Measurements from ENCODE around the gene MOSPD3. TPM values are rescaled to one million over a fixed set of nuclear protein-coding genes. Genes with fewer than 3 reads are reported as not detected.

MOSPD3 gene
- total and polyA plus RNA-seq, 10 of the 15 experiments (the other 5 are each of a cell fraction or from before 2014, with no cell fraction given) = 0.61 to 13.6 (median 4.1) TPM

- Histone ChIP-seq H3K27me3 (replicated peaks in 1 of 2; ENCODE audit: control insufficient read depth in 2 of 2, insufficient read depth in 2 of 2, low read length in 1 of 2) (no peaks in the 10 kb centered on the region), H3K79me2 (ENCODE audit: control insufficient read depth, insufficient read depth, low read length) (no peaks in the 10 kb centered on the region), H3K4me2 (ENCODE audit: control insufficient read depth, insufficient read depth) (no peak overlapping the region), H3K27ac (ENCODE audit: control insufficient read depth, insufficient read depth) (no peak overlapping the region), H3K9me3 (replicated peaks; ENCODE audit: control insufficient read depth, insufficient read depth, low read length) (no peaks in the 10 kb centered on the region), H4K20me1 (ENCODE audit: control insufficient read depth, insufficient read depth) (no peaks in the 10 kb centered on the region), H3K9ac (ENCODE audit: control insufficient read depth, insufficient read depth, low read length) (no peak overlapping the region), H2AFZ (ENCODE audit: control insufficient read depth, low read depth, low read length) (no peak overlapping the region), H3K4me3 (no peak overlapping the region), H3K4me1 (ENCODE audit: control insufficient read depth, insufficient read depth, low read length) (peaks cover 30% of the 10 kb centered on the region), H3K36me3 (ENCODE audit: control insufficient read depth in 2 of 2, insufficient read depth in 2 of 2, low read length in 1 of 2) (peaks cover 2 to 8% of the 10 kb centered on the region in 2 experiments; a peak in 3 of 4 replicates)
- CTCF ChIA-PET = interaction anchor here (1.1 to 1.9 kb wide), 6 partner anchors 11 to 134 kb away, joined by 3 to 6 read pairs (median 3); partner anchors contain the start of genes FBXO24 and LRCH4
- WGBS (ENCODE audit: insufficient coverage, insufficient replicate concordance, low lambda C conversion rate, missing lambda C conversion rate) = 88% methylated on average over 26 of the region's 26 CpGs
- SMC1A ChIA-PET (ENCODE audit: uncharacterized antibody, unreplicated experiment) = interaction anchor here (0.9 to 1.4 kb wide), 3 partner anchors 12 to 97 kb away, joined by 3 to 4 read pairs (median 3); no protein-coding TSS in a partner anchor
- in situ Hi-C loops (cut with MboI) (no loop called here), intact Hi-C loops (cut with micrococcal nuclease; ENCODE audit: unreplicated experiment) (no loop called here)
- POLR2A ChIA-PET = interaction anchor here (1.0 to 1.3 kb wide), 2 partner anchors 13 to 154 kb away, joined by 3 to 4 read pairs; no protein-coding TSS in a partner anchor
- ATAC-seq = no peak
- FAIRE-seq = no peak
- BruUV-seq (replicated peaks) = no TSS peak
- RAD21 ChIA-PET (ENCODE audit: unreplicated experiment) = interaction anchor here (0.5 to 0.6 kb wide), 2 partner anchors 15 to 122 kb away, joined by 3 read pairs; partner anchors contain the start of genes FBXO24 and LRCH4
- 0 out of 2 replicates have a peak, but pooled peaks have one; percentile 15 for TF ChIP-seq POLR2AphosphoS2 (IDR thresholded peaks at IDR 0.05; ENCODE audit: low read depth, low read length)
- peak; percentile 60; the same call in 1 of the 2 replicates for TF ChIP-seq POLR2A (IDR thresholded peaks at IDR 0.05; ENCODE audit: low read depth, low read length)
- no peak for TF ChIP-seq NFIC (IDR thresholded peaks at IDR 0.05; ENCODE audit: low read depth, low read length)
- no peak for DNase-seq (ENCODE audit: low read depth, low spot score)
Observed at GRCh38 chr7:100570954-100571828, 41.1 kb upstream of the MOSPD3 start.

GRCh38 chr7:100571829-100572116 lies 40.6 kb upstream of the MOSPD3 start:
- BruUV-seq (replicated peaks) = no TSS peak
- Histone ChIP-seq H3K4me1 (ENCODE audit: control insufficient read depth, insufficient read depth, low read length) (peaks cover 30% of the 10 kb centered on the region), H3K4me3 (no peak overlapping the region), H3K27ac (ENCODE audit: control insufficient read depth, insufficient read depth) (no peak overlapping the region), H3K36me3 (ENCODE audit: control insufficient read depth in 2 of 2, insufficient read depth in 2 of 2, low read length in 1 of 2) (peaks cover 0 to 7% of the 10 kb centered on the region in 2 experiments; a peak in 3 of 4 replicates), H3K9ac (ENCODE audit: control insufficient read depth, insufficient read depth, low read length) (no peak overlapping the region), H3K79me2 (ENCODE audit: control insufficient read depth, insufficient read depth, low read length) (no peaks in the 10 kb centered on the region), H3K4me2 (ENCODE audit: control insufficient read depth, insufficient read depth) (no peak overlapping the region), H3K9me3 (replicated peaks; ENCODE audit: control insufficient read depth, insufficient read depth, low read length) (no peaks in the 10 kb centered on the region), H4K20me1 (ENCODE audit: control insufficient read depth, insufficient read depth) (no peaks in the 10 kb centered on the region), H2AFZ (ENCODE audit: control insufficient read depth, low read depth, low read length) (no peak overlapping the region), H3K27me3 (replicated peaks in 1 of 2; ENCODE audit: control insufficient read depth in 2 of 2, insufficient read depth in 2 of 2, low read length in 1 of 2) (no peaks in the 10 kb centered on the region)
- ChIA-PET POLR2A (interaction anchor here (1.0 to 1.3 kb wide), 2 partner anchors 13 to 154 kb away, joined by 3 to 4 read pairs; no protein-coding TSS in a partner anchor), CTCF (interaction anchor here (1.1 to 1.9 kb wide), 4 partner anchors 11 to 133 kb away, joined by 3 to 6 read pairs (median 4); partner anchors contain the start of genes FBXO24 and LRCH4), RAD21 (ENCODE audit: unreplicated experiment) (interaction anchor here (0.6 kb wide), 1 partner anchor 15 kb away, joined by 3 read pairs; the partner anchor contains the start of genes FBXO24 and LRCH4), SMC1A (ENCODE audit: uncharacterized antibody, unreplicated experiment) (interaction anchor here (1.4 kb wide), 1 partner anchor 12 kb away, joined by 4 read pairs; no protein-coding TSS in a partner anchor)
- intact Hi-C loops (cut with micrococcal nuclease; ENCODE audit: unreplicated experiment) (no loop called here), in situ Hi-C loops (cut with MboI) (no loop called here)
- ATAC-seq = no peak
- 92% methylated on average over 2 of the region's 2 CpGs for WGBS (ENCODE audit: insufficient coverage, insufficient replicate concordance, low lambda C conversion rate, missing lambda C conversion rate)
- DNase-seq (ENCODE audit: low read depth, low spot score) = no peak
- FAIRE-seq = no peak
- TF ChIP-seq ATF7 (IDR thresholded peaks at IDR 0.05; ENCODE audit: low read depth) (no peak), POLR2AphosphoS5 (IDR thresholded peaks at IDR 0.05; ENCODE audit: low read length) (0 out of 2 replicates have a peak, but pooled peaks have one; percentile 23)
